ENCODE results near the gene ZCCHC14.

Gene ZCCHC14

GRCh38 chr16:87492721-87493607 lies at the start of gene ZCCHC14:
Gene ZCCHC14, minus strand, starts transcription at chr16:87493024. Its CDS starts 786 bp downstream, at chr16:87492238.
- peak; percentile 99 for DNase-seq

GRCh38 chr16:87541872-87542234 lies 49.0 kb upstream of the ZCCHC14 start:
- DNase-seq, result no peak

DNA sequence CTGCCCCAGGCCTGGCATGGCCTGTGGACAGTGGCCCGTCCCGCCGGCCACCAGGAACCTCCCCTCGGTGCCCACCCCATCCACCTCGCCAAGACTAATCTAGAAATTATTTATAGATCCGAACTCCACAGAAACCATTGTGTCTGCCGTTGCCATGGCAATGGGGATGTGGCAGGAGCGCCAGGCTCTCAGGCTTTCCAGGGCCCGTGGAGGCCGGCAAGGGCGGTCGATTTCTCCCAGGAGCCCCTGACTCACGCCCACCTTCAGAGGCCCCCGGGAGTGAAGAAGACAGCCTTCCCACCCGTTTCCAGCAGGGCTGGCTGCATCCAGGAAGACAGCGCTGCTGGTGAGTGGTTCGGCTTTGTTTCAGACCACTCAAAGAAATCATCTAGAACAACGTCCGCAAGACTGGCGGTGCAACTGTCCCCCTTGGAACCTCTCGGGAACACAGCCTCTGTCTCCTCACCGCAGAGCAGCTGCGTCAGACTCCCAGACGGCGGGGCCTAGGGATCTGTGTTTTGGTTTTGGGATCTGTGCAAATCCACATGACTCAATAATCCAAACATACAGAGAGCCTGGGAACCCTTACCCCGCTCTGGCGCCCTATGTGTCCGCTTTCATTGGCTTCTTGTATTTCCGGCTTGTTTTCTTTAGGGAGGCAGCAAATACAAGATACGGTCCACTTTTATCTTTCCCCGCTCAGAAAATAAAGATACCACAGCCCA lies 48.5 kb upstream of the ZCCHC14 start:
- DNase-seq, result peak; percentile 82

GRCh38 chr16:87540897-87541146 lies 48.0 kb upstream of the ZCCHC14 start:
- no peak for DNase-seq

DNA sequence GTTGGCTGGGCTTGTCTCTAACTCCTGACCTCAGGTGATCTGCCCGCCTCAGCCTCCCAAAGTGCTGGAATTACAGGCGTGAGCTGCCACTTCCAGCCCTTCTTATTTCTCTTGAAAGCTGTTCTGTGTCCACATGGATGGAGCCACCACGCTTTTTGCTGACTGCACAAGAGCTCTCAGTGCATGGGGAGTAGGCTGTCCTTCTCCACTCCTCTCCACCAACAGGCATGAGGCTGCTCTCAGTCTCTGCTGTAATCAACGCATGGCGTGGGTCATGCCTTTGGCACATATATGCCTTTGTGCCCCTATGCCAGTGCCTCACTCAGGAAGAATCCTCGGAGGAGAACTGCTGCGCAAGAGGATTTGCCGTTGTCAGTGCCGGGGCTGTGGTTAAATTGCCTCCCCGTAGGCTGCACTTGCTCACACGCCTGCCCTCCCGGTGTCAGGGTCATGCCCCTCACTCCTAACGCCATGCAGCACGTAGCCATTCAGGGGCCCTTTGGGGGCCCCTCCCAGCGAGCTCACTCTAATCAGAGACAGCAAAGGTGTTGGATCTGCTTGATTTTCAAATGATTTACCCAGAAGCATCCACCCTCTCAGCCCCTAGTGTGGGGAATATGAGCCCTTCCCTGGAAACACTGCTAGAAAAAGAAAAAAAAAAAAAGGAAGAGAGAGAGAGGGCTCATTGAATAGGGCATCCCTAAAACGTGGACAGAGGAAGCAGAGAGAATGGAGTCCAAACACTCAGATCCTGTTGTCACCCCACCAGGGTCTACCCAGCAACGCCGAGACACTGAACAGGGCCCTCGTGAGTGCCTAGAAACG lies 47.5 kb upstream of the ZCCHC14 start:
- DNase-seq, result peak; percentile 77

GRCh38 chr16:87539113-87539512 lies 46.3 kb upstream of the ZCCHC14 start:
- no peak for DNase-seq

- DNase-seq, result no peak
Observed at GRCh38 chr16:87538594-87538993, 45.8 kb upstream of the ZCCHC14 start.

GRCh38 chr16:87538160-87538559 lies 45.3 kb upstream of the ZCCHC14 start:
- DNase-seq, result no peak

DNA sequence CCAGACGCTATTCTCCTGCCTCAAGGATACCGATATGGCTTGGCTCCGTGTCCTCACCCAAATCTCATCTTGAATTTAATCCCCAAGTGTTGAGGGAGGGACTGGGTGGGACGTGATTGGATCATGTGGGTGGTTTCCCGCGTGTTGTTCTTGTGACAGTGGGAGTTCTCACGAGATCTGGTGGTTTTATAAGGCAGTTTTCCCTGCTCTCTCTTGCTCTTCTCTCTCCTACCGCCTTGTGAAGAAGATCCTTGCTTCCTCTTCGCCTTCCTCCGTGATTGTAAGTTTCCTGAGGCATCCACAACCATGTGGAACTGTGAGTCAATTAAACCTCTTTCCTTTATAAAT lies 43.9 kb upstream of the ZCCHC14 start:
- no peak for DNase-seq

GRCh38 chr16:87535855-87536794 lies 43.3 kb upstream of the ZCCHC14 start:
- DNase-seq, result no peak

DNA sequence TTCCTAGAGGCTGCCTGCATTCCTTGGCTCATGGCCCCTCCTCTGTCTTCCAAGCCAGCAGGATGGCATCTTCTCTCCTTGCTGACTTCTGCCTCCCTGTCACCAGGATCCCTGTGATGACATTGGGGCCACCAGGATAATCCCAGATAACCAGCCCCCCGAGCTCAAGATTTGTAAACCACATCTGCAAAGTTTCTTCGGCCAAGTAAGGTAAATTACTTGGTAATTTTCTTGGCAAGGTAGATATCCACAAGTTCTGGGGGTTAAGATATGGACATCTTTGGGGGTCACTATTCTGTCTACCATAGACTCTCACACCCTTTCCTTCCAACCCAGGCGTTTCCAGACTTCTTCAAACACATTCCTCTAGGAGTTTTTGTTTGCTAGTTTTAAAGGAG lies 42.6 kb upstream of the ZCCHC14 start:
- DNase-seq, result no peak

- DNase-seq, result no peak
Observed at GRCh38 chr16:87534751-87535150, 41.9 kb upstream of the ZCCHC14 start.

DNA sequence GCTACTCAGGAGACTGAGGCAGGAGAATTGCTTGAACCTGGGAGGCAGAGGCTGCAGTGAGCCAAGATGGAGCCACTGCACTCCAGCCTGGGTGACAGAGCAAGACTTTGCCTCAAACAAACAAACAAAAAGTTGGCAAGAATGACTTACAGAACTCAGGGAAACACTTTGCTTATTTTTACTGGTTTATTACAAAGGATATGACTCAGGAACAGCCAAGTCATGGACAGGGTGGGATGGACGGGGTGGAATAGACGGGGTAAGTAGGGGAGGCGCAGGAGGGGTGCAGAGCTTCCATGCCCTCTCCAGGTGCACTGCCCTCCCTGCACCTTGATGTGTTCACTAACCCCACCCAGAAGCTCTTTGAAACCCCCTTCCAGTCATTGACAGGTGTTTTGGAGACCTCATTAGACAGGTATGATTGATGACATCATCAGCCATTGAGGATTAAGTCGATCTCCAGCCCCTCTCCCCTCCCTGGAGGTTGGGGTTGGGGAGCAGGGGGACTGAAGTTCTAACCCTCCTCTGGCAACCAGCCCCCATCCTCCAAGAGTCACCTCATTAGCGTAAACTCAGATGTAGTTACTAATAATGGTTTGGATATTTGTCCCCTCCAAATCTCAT lies 41.3 kb upstream of the ZCCHC14 start:
- DNase-seq, result no peak

- DNase-seq, result no peak
Observed at GRCh38 chr16:87533061-87533460, 40.2 kb upstream of the ZCCHC14 start.

- DNase-seq, result no peak
Observed at GRCh38 chr16:87531418-87531817, 38.6 kb upstream of the ZCCHC14 start.

GRCh38 chr16:87528690-87529579 lies 36.1 kb upstream of the ZCCHC14 start:
- DNase-seq, result no peak

DNA sequence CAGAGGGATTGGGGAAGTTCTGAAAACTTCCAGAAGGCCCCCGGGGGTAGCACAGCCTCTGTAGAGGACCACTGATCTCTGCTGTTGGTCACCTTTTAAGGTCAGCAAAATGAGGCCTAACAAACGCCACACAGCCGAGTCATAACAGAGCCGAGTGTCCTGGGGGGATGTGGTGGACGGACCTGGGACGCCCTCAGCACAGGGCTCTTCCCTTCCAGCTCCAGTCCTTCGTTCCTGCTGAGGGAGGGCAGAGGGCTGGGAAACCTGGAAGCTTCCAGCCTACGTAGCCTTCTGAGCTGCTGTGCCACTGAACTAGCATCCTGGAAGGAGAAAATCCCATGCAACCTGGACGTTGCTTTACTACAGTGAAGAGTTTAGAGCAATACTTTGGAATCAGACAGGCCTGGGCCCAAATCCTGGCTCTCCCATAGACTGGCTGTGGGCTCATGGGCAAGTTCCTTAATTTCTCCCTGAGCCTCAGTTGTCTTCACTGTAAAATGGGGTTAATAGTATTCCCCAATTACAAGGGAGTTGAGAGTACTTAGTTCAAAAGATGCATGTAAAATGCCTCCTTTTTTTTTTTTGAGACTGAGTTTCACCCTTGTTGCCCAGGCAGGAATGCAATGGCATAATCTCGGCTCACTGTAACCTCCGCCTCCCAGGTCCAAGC lies 34.4 kb upstream of the ZCCHC14 start:
- no peak for DNase-seq

GRCh38 chr16:87526238-87526947 lies 33.6 kb upstream of the ZCCHC14 start:
- DNase-seq, result no peak

- DNase-seq, result no peak
Observed at GRCh38 chr16:87525352-87525751, 32.5 kb upstream of the ZCCHC14 start.

DNA sequence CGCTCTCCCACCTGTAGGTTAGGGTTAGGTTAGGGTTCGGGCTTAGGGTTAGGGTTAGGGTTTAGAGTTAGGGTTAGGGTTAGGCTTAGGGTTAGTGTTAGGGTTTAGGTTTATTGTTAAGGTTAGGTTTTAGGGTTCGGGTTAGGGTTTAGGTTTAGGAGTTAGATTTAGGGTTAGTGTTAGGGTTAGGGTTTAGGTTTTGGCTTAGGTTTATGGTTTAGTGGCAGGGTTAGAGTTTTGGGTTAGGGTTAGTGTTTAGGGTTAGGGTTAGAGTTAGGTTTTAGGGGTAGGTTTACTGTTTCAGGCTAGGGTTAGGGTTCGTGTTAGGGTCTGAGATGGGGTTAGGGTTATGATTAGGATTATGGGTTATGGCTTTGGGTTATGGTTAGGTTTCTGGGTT lies 31.6 kb upstream of the ZCCHC14 start:
- DNase-seq, result no peak

All from eye (tissue), 1 donor.